Mesendoderm (in vitro differentiated cells): ENCODE measurements around the gene RNF224.

Experiments
- DNase-seq: peaks from one replicate; pipeline ENCODE4 v3.0.0; 2013
- H2AK5ac ChIP-seq: 2 replicates; pipeline ENCODE4 v1.6.1; 2013; ENCODE audit warnings: low read length, inconsistent platforms
- H2BK120ac ChIP-seq: 2 replicates; pipeline ENCODE4 v1.6.1; 2013; ENCODE audit warnings: low read depth, mild to moderate bottlenecking, low read length, moderate library complexity, mixed read lengths
- H2BK15ac ChIP-seq: replicated peaks from 2 replicates; pipeline ENCODE4 v1.6.1; 2013; ENCODE audit warnings: low read depth, mild to moderate bottlenecking, moderate library complexity
- H2BK5ac ChIP-seq: 2 replicates; pipeline ENCODE4 v1.6.1; 2013; ENCODE audit warnings: low read length, inconsistent platforms
- H3K18ac ChIP-seq: 2 replicates; pipeline ENCODE4 v1.6.1; 2013; ENCODE audit warnings: mild to moderate bottlenecking, low read length, mixed read lengths
- H3K23ac ChIP-seq: one replicate; pipeline ENCODE4 v1.6.1; 2013; ENCODE audit warnings: low read length
- H3K27ac ChIP-seq: 2 replicates; pipeline ENCODE4 v1.5.1; 2013; ENCODE audit warnings: low read depth, mild to moderate bottlenecking, inconsistent platforms, low read length, moderate library complexity
- H3K27me3 ChIP-seq: 2 replicates; pipeline ENCODE4 v1.6.1; 2013; ENCODE audit warnings: low read length, control low read depth, mild to moderate bottlenecking, inconsistent platforms; ENCODE audit not compliant: insufficient read depth, poor library complexity
- H3K36me3 ChIP-seq: 2 replicates; pipeline ENCODE4 v1.6.1; 2013; ENCODE audit warnings: low read length, inconsistent platforms; ENCODE audit not compliant: control insufficient read depth, insufficient read depth
- H3K4ac ChIP-seq: one replicate; pipeline ENCODE4 v1.6.1; 2013; ENCODE audit warnings: low read depth, mild to moderate bottlenecking, low read length, moderate library complexity
- H3K4me1 ChIP-seq: 2 replicates; pipeline ENCODE4 v1.6.1; 2013; ENCODE audit warnings: low read depth, low read length, inconsistent platforms; ENCODE audit not compliant: control insufficient read depth
- H3K4me2 ChIP-seq: 2 replicates; pipeline ENCODE4 v1.6.1; 2013; ENCODE audit warnings: low read length
- H3K4me3 ChIP-seq: 2 replicates; pipeline ENCODE4 v1.5.1; 2013; ENCODE audit warnings: mild to moderate bottlenecking, low read length
- H3K56ac ChIP-seq: one replicate; pipeline ENCODE4 v1.6.1; 2013; ENCODE audit warnings: low read length
- H3K79me1 ChIP-seq: 2 replicates; pipeline ENCODE4 v1.6.1; 2013; ENCODE audit warnings: low read length, inconsistent platforms
- H3K79me2 ChIP-seq: 2 replicates; pipeline ENCODE4 v1.6.1; 2013; ENCODE audit warnings: mild to moderate bottlenecking, low read length; ENCODE audit not compliant: control insufficient read depth, insufficient read depth
- H3K9ac ChIP-seq: 2 replicates; pipeline ENCODE4 v1.6.1; 2013; ENCODE audit warnings: low read length, inconsistent platforms
- H4K5ac ChIP-seq: one replicate; pipeline ENCODE4 v1.6.1; 2013; ENCODE audit warnings: low read length
- H4K8ac ChIP-seq: one replicate; pipeline ENCODE4 v1.6.1; 2013; ENCODE audit warnings: low read depth, mild to moderate bottlenecking, control low read depth, low read length, moderate library complexity
- WGBS: extraction: QIAGEN DNeasy Blood & Tissue Kit; methylation state at CpG from one replicate; pipeline ENCODE4 v1.1.7; 2013; ENCODE audit warnings: low lambda C conversion rate, missing lambda C conversion rate; ENCODE audit not compliant: insufficient coverage; ENCODE audit errors: extremely low coverage; 5-methylcytosine and 5-hydroxymethylcytosine counted together

The RNF224 gene

DNA sequence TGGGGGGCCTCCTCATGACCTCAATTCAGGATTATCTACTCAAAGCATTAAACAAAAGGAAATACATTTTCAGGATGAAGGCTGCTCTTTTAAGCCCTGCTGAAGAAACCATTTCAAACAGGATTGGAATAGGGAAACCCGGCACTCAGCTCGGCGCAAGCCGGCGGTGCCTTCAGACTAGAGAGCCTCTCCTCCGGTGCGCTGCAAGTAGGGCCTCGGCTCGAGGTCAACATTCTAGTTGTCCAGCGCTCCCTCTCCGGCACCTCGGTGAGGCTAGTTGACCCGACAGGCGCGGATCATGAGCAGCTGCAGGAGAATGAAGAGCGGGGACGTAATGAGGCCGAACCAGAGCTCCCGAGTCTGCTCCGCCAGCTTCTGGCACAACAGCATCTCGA, 22.6 kb upstream of the RNF224 start:
- peaks cover 6% of the 10 kb centered on the region for H3K4me1 ChIP-seq
- no peak overlapping the region for H2BK5ac ChIP-seq
- H3K79me1 ChIP-seq, result peaks cover 35% of the 10 kb centered on the region
- H3K36me3 ChIP-seq, result peaks cover 3% of the 10 kb centered on the region
- no peak overlapping the region for H3K23ac ChIP-seq
- no peak overlapping the region for H4K8ac ChIP-seq
- H3K18ac ChIP-seq, result no peak overlapping the region
- H3K4me2 ChIP-seq, result peak overlapping the region; percentile 88
- H3K4ac ChIP-seq, result no peak overlapping the region
- H2BK15ac ChIP-seq, result no peak overlapping the region
- H3K56ac ChIP-seq, result peak overlapping the region; percentile 96
- no peaks in the 10 kb centered on the region for H3K27me3 ChIP-seq
- no CpG with 5 or more reads among the region's 21 CpGs for WGBS
- H2BK120ac ChIP-seq, result no peak overlapping the region
- H3K27ac ChIP-seq, result no peak overlapping the region
- H3K4me3 ChIP-seq, result peak overlapping the region; percentile 87
- no peak overlapping the region for H2AK5ac ChIP-seq
- peak overlapping the region; percentile 96 for H3K9ac ChIP-seq
- no peak for DNase-seq
- no peak overlapping the region for H4K5ac ChIP-seq
- H3K79me2 ChIP-seq, result peaks cover 31% of the 10 kb centered on the region

DNA sequence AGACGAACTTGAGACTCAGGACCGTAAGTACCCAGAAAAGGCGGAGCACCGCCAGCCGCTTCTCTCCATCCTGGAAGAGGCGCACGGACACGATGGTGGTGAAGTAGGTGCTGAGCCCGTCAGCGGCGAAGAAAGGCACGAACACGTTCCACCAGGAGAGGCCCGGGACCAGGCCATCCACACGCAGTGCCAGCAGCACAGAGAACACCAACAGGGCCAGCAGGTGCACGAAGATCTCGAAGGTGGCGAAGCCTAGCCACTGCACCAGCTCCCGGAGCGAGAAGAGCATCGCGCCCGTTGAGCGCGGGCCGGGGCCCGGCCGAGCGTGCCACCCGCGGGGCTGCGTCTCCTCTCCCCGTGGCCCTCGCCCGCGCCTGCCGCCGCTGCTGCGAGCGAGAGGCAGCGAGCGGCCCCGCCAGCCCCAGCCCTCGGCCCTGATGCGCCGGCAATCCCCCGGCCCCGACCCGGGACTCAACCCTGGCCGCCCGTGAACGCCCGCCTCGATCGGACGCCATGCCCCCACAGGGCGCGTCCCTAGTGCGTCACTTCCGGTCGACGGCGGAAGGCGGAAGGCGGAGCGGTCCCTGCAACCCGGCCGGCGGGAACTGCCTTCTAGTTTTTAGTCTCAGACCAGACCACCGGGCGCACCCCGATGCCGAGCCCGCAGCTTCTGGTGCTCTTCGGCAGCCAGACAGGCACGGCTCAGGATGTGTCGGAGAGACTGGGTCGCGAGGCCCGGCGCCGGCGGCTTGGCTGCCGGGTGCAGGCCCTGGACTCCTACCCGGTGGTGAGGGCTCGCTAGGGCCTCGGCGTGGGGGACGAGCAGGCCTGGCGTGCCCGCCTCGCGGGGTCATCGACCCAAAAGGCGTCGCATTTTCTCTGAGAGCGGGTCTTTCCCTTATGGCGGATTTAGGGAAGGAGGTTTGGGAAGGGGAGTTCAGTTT, 21.9 kb upstream of the RNF224 start, which contains the start of the genes NDOR1 and TMEM203:
Gene NDOR1, plus strand, starts transcription at position 575 of the 944 bp plus-strand sequence. Its CDS starts 78 bp downstream, at position 653.
Gene TMEM203, minus strand, starts transcription at position 523 of the 944 bp plus-strand sequence. Its CDS starts 234 bp downstream, at position 289.
- no CpG with 5 or more reads among the region's 98 CpGs for WGBS
- Histone ChIP-seq H3K4me3 (peak within 1 kb of the TSS; percentile 98), H3K4ac (peak within 1 kb of the TSS; percentile 82), H4K5ac (no peak within 1 kb of the TSS), H3K79me1 (peaks cover 35% of the 10 kb centered on the region), H2BK120ac (no peak within 1 kb of the TSS), H3K56ac (peak within 1 kb of the TSS; percentile 98), H3K36me3 (peaks cover 3% of the 10 kb centered on the region), H3K79me2 (peaks cover 31% of the 10 kb centered on the region), H3K27me3 (no peaks in the 10 kb centered on the region), H2BK5ac (no peak within 1 kb of the TSS), H3K9ac (peak within 1 kb of the TSS; percentile 96), H2AK5ac (peak within 1 kb of the TSS; percentile 38), H3K27ac (peak within 1 kb of the TSS; percentile 33), H3K4me2 (peak within 1 kb of the TSS; percentile 88), H3K18ac (peak within 1 kb of the TSS; percentile 63), H4K8ac (no peak within 1 kb of the TSS), H3K23ac (no peak within 1 kb of the TSS), H3K4me1 (peaks cover 6% of the 10 kb centered on the region), H2BK15ac (no peak within 1 kb of the TSS)
- DNase-seq, result peak; percentile 91

DNA sequence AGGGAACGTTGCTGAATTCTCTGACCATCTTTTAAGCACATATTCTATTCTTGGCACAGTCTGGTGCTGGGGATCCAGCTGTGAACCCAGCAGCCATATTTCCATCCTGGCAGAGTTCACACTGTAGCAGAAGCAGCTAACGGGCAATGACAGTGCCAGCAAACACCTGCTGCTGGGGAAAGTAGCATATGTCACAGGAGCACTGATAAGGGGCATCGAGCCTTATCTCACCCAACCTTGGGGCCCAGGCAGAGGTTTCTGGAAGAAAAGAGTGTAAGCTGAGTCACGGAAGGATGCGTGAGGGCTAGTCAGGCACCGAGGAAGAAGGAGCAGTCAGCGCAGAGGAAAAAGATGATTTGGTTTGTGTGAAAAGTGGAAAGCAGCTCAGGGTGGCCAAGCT, 20.7 kb upstream of the RNF224 start:
- no peak overlapping the region for H2BK15ac ChIP-seq
- H3K4me1 ChIP-seq, result peaks cover 6% of the 10 kb centered on the region
- peak overlapping the region; percentile 96 for H3K9ac ChIP-seq
- H3K4ac ChIP-seq, result no peak overlapping the region
- no peak overlapping the region for H3K27ac ChIP-seq
- no CpG with 5 or more reads among the region's 7 CpGs for WGBS
- H3K4me2 ChIP-seq, result no peak overlapping the region
- no peak overlapping the region for H2BK5ac ChIP-seq
- H2BK120ac ChIP-seq, result no peak overlapping the region
- no peak overlapping the region for H3K23ac ChIP-seq
- H3K36me3 ChIP-seq, result peaks cover 3% of the 10 kb centered on the region
- H3K27me3 ChIP-seq, result no peaks in the 10 kb centered on the region
- H3K79me2 ChIP-seq, result peaks cover 31% of the 10 kb centered on the region
- peaks cover 34% of the 10 kb centered on the region for H3K79me1 ChIP-seq
- no peak overlapping the region for H4K8ac ChIP-seq
- H3K18ac ChIP-seq, result no peak overlapping the region
- no peak overlapping the region for H2AK5ac ChIP-seq
- no peak overlapping the region for H3K4me3 ChIP-seq
- no peak for DNase-seq
- peak overlapping the region; percentile 46 for H3K56ac ChIP-seq
- no peak overlapping the region for H4K5ac ChIP-seq

DNA sequence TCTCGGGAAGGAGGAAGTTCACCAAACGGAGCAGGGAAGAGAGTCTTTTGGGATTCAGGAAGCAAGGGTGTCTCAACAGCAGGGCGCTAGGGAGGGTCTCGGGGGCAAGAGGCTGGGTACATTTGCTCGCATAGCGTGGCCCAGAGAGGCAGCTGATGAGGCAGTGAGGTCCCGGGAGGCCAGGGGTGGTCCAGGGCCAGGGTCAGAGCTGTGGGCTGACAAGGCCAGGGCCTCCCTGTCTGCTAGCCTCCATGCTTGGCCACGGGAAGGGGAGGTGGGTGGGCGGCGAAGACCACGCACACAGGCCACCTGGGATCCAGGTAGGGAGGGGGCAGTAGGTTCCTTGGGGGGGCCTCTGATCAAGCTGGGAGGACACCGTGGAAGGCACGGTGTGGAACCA, 15.8 kb upstream of the RNF224 start:
- no peaks in the 10 kb centered on the region for H3K4me1 ChIP-seq

DNA sequence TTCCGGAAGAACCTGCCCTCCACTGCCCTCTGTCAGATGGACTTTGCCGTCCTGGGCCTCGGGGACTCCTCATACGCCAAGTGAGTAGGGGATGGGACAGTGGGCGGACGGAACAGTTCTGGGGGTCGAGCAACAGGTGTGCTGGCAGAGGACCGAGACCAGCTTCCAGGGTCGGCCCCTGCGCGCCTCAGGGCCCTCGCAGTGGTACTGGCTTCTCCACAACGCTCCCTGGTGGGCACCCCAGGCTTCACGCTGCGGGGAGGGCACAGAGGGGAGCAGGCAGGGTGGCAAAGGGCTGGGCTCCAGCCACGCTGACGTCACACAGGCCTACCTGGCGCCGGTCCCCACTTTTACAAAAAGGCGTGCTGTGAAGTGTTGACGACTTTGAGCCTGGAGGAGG, 14.8 kb upstream of the RNF224 start:
- Histone ChIP-seq H3K4ac (no peak overlapping the region), H3K4me3 (no peak overlapping the region), H3K4me1 (no peaks in the 10 kb centered on the region), H4K5ac (no peak overlapping the region), H3K36me3 (peaks cover 1% of the 10 kb centered on the region), H3K27ac (no peak overlapping the region), H2BK15ac (no peak overlapping the region), H4K8ac (no peak overlapping the region), H3K79me2 (no peaks in the 10 kb centered on the region), H3K18ac (no peak overlapping the region), H3K23ac (no peak overlapping the region), H3K79me1 (peaks cover under 1% of the 10 kb centered on the region), H2AK5ac (no peak overlapping the region), H2BK5ac (no peak overlapping the region), H3K9ac (no peak overlapping the region), H3K27me3 (no peaks in the 10 kb centered on the region), H2BK120ac (no peak overlapping the region), H3K4me2 (no peak overlapping the region), H3K56ac (no peak overlapping the region)
- WGBS, result no CpG with 5 or more reads among the region's 21 CpGs
- DNase-seq, result no peak

More for the DNA sequence above, 15.8 kb upstream of the RNF224 start:
- no peak overlapping the region for H3K27ac ChIP-seq
- no peak overlapping the region for H3K9ac ChIP-seq
- no peak overlapping the region for H3K4me3 ChIP-seq
- no peak for DNase-seq
- H4K8ac ChIP-seq, result no peak overlapping the region
- peaks cover 4% of the 10 kb centered on the region for H3K36me3 ChIP-seq
- H3K4me2 ChIP-seq, result no peak overlapping the region
- H3K27me3 ChIP-seq, result no peaks in the 10 kb centered on the region
- no peak overlapping the region for H3K18ac ChIP-seq
- no peak overlapping the region for H3K4ac ChIP-seq
- peaks cover 10% of the 10 kb centered on the region for H3K79me1 ChIP-seq
- no peak overlapping the region for H2BK5ac ChIP-seq
- peaks cover 7% of the 10 kb centered on the region for H3K79me2 ChIP-seq
- no peak overlapping the region for H3K56ac ChIP-seq
- no CpG with 5 or more reads among the region's 13 CpGs for WGBS
- H2BK120ac ChIP-seq, result no peak overlapping the region
- H2AK5ac ChIP-seq, result no peak overlapping the region
- H4K5ac ChIP-seq, result no peak overlapping the region
- no peak overlapping the region for H3K23ac ChIP-seq
- H2BK15ac ChIP-seq, result no peak overlapping the region
